HFF-Myc (cell line): ENCODE results near the gene XRCC5.

Source experiments
- DNase-seq: peaks from one replicate; pipeline ENCODE4 v3.0.0-alpha.2; 2011; ENCODE audit warnings: low read depth; ENCODE audit errors: extremely low read depth
- H3K4me3 ChIP-seq: replicated peaks from 2 replicates; pipeline ENCODE4 v1.5.1; 2011; ENCODE audit warnings: low read depth, mild to moderate bottlenecking, control low read depth, low read length
- TF ChIP-seq, protein P1 (sequence below): IDR thresholded peaks from 2 replicates; pipeline ENCODE4 v1.5.1; 2012; ENCODE audit warnings: mild to moderate bottlenecking, low read depth, low read length, control low read depth; ENCODE audit errors: missing control alignments

Gene XRCC5

DNA sequence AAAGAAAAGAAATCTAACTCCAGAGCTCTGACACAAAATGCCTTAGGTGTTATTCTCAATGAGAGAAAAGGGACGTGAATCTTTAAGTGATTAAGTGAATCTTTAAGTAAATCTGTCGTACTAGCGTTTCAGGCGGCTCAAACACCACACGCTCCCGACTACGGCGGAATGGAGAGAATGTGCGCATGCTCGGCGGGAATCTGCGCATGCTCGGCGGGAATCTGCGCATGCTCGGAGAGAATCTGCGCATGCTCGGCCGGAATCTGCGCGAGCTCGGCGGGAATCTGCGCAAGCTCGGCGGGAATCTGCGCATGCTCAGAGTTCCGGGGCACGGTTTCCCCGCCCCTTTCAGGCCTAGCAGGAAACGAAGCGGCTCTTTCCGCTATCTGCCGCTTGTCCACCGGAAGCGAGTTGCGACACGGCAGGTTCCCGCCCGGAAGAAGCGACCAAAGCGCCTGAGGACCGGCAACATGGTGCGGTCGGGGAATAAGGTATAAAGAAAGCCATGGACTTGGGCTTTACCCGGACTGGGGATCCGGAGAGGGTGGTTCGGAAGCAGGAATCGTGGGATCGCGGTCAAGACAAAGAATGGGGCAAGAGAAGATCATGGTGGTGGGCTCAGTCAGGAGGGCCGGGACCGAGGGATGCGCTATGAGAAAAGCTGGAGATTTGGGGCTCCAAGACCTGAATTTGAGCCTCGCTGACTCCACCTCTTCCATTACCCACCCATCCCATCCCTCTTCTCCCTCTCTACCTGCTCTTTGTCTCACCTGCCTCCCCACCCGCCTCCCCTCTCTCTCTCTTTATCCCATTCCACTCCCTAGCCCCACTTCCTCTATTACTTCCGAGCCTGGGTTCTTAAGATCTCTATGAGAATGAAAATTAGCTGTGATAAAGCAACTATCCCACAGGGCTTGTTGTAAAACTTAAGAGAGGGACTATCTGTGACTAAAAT is at the start of gene XRCC5:
XRCC5 (plus strand) TSS at position 382 of the 955 bp plus-strand sequence; CDS start at position 471, 89 bp downstream.
- peak within 1 kb of the TSS; percentile 95 for H3K4me3 ChIP-seq
- peak; percentile 88 for DNase-seq
- TF ChIP-seq, protein P1, sequence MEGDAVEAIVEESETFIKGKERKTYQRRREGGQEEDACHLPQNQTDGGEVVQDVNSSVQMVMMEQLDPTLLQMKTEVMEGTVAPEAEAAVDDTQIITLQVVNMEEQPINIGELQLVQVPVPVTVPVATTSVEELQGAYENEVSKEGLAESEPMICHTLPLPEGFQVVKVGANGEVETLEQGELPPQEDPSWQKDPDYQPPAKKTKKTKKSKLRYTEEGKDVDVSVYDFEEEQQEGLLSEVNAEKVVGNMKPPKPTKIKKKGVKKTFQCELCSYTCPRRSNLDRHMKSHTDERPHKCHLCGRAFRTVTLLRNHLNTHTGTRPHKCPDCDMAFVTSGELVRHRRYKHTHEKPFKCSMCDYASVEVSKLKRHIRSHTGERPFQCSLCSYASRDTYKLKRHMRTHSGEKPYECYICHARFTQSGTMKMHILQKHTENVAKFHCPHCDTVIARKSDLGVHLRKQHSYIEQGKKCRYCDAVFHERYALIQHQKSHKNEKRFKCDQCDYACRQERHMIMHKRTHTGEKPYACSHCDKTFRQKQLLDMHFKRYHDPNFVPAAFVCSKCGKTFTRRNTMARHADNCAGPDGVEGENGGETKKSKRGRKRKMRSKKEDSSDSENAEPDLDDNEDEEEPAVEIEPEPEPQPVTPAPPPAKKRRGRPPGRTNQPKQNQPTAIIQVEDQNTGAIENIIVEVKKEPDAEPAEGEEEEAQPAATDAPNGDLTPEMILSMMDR = no peak

DNA sequence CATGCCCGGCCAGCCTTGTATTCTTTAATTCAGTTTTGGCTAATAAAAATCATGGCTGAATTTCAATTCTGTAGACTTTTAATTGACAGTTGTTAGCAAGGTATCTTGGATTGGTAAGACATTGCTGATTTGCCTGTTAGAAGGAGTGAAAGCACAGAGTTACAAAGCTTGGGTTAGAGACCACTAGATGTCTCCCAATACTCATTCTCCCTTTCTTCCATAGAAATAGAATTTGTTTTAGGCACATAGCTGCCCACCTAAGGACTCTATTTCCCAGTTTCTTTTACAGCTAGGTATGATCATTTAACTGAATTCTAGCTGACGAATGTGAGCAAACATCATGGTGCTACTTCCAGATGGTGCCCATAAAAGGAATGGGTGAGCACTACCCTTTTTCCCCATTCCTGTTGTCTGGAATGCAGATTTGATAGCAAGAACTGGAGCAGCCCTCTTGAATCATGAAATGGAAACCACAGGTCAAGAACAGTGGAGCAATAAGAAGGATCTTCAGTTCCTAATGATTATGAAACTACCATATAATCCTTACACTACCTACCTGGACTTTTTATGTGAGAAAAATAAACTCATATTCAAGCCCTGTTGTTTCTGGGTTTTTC is 45.0 kb upstream of the XRCC5 start:
- TF ChIP-seq, protein P1 = no peak
- H3K4me3 ChIP-seq = no peak overlapping the region
- no peak for DNase-seq

DNA sequence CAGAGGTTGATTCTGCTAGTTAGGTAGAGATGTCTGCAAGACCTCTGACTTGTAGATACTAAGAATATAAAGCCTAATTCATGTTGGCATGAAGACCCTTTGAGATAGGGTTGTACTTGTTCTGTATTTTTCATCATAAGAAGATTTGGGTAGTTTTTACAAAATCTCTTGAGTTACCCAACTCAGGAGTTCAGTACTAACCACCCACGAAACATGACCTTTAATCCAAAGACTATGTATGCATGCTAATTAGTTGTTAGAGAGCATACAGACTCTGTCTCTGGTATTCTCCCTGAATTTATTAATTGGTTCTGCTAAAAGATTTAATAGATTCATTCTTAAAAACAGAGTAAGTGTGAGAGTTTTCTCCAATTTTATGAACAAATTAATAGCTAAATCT is 44.5 kb upstream of the XRCC5 start:
- H3K4me3 ChIP-seq = no peak overlapping the region
- no peak for DNase-seq
- TF ChIP-seq, protein P1 = no peak

DNA sequence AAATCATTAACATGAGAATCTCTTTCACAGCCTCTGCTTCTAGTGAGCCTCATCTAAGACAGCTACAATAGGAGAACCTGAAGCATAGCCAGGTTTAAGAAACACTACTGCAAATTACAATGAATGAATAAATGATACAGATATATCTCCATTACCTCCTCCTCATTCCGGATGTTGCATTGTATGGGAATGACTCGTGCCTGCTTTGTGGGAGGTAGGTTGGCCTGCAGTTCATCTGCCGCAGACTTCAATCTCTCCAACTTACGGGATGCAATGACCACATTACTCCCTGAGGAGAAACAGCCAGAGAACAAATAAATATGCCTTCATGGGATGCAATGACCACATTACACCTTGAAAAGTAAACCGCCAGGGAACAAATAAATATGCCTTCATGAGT is 42.9 kb upstream of the XRCC5 start:
- no peak for DNase-seq
- TF ChIP-seq, protein P1 = no peak
- no peak overlapping the region for H3K4me3 ChIP-seq

DNA sequence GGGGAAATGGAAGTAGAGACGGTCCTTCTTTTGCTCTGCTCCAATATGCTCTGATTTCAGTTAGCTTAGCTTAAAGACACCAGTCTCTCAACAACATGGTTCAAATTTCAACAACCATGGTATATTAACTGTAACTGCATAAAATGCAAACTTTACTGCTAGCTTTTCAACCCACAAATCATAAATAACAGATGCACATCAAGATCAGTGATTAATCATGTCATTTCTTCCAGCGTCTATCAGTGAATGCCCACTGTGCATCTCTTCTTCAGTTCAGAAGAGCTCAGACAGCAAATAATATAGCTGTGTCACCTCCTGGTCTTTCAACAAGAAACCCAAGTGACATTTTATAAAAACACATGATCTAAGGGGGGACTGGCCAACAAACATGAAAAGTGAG is 40.1 kb upstream of the XRCC5 start:
- TF ChIP-seq, protein P1 = no peak
- H3K4me3 ChIP-seq = no peak overlapping the region
- DNase-seq = no peak

DNA sequence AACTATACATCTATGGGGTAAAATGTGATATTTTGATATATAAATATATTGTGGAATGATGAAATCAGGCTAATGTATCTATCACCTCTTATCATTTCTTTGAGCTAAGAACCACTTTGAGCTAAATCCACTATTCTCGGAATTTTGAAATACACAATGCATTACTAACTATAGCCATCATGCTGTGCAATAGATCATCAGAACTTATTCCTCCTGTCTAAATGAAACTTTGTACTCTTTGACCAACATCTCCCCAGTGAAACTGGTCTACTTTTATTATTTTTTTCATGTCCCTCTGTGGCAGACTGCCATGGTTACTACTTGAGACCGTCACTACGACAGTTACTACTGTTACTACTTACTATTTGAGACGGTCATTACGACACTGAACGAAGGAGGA is 39.0 kb upstream of the XRCC5 start:
- no peak for DNase-seq

More for the DNA sequence above, 39.0 kb upstream of the XRCC5 start:
- TF ChIP-seq, protein P1 = no peak
- H3K4me3 ChIP-seq = no peak overlapping the region
